AG09319 (cell line): ENCODE measurements around the gene RANGAP1.

Experiments
- DNase-seq: peaks from one replicate; pipeline ENCODE4 v3.0.0-alpha.2; 2010; ENCODE audit warnings: low read depth; ENCODE audit errors: extremely low read depth
- CTCF ChIP-seq: IDR thresholded peaks from 2 replicates; pipeline ENCODE4 v1.5.1; 2011; ENCODE audit warnings: low read depth, mild to moderate bottlenecking, inconsistent platforms, low read length, moderate library complexity

The RANGAP1 gene

GRCh38 chr22:41203118-41203517 lies 82.9 kb downstream of the RANGAP1 start:
- no peak for TF ChIP-seq CTCF

GRCh38 chr22:41201141-41201540 lies 84.8 kb downstream of the RANGAP1 start:
- DNase-seq = no peak
- no peak for TF ChIP-seq CTCF

More at GRCh38 chr22:41203118-41203517, 82.9 kb downstream of the RANGAP1 start:
- DNase-seq = no peak

- no peak for DNase-seq
- TF ChIP-seq CTCF = no peak; the same call in 1 of the 2 replicates
These were observed 87.9 kb downstream of the RANGAP1 start for GRCh38 chr22:41198027-41198580.

- peak; percentile 16; the same call in 1 of the 2 replicates for TF ChIP-seq CTCF
These were observed 88.7 kb downstream of the RANGAP1 start for GRCh38 chr22:41197038-41197972.

More at GRCh38 chr22:41197038-41197972, 88.7 kb downstream of the RANGAP1 start:
- no peak for DNase-seq
